Inferior parietal cortex (tissue), 1 donor: Measurements from ENCODE around the gene CHCHD6.

Experiments
- DNase-seq: peaks from one replicate; pipeline ENCODE4 v3.0.0-alpha.2; 2016; ENCODE audit errors: extremely low spot score

Gene CHCHD6, protein sequence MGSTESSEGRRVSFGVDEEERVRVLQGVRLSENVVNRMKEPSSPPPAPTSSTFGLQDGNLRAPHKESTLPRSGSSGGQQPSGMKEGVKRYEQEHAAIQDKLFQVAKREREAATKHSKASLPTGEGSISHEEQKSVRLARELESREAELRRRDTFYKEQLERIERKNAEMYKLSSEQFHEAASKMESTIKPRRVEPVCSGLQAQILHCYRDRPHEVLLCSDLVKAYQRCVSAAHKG

DNA sequence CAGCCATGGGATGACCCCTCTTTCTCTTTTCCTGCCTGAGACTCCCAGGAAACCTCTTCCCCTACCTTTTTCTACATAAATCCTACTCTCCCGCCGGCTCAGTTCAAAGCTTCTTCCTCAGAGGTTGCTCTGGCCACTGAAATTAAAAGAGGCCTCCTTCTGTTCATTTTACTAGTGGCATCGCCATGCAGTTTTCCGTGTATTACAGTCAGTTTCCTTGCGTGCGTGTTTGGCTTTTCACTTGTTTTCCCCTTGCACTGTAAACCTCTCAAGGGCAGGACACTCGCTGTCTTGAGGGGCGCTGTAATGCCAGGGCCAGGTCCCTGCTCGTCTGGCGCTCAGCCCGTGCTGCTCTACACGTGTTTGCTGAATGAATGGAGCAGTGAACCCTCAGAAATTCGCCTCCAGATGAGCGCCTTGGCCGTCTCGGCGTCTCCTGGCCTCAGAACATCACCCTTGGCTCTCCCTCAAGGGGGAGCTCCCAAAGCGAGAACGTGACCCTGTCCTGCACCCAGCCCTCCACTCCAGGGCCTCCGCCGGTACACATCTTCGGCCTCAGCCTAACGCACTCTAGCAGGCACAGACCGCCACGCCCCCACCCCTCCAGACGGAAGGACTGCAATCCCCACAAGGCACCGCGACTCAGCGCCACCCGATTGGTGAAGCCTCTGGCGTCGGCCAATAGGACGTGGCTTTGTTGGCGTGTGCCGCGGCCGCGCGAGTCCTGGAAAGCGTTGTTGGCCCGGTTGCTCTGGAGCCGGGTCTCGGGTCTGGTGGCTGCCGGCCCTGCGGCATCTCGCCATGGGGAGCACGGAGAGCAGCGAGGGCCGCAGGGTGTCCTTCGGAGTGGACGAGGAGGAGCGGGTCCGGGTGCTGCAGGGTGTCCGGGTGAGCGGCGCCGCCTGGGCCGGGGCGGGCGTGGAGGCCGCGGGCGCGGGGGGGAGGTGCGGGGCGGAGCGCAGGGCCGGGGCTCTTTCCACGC lies at the start of gene CHCHD6:
Gene CHCHD6, plus strand, starts transcription at position 729 of the 982 bp plus-strand sequence. Its CDS starts 73 bp downstream, at position 802.
- peak; percentile 92 for DNase-seq

DNA sequence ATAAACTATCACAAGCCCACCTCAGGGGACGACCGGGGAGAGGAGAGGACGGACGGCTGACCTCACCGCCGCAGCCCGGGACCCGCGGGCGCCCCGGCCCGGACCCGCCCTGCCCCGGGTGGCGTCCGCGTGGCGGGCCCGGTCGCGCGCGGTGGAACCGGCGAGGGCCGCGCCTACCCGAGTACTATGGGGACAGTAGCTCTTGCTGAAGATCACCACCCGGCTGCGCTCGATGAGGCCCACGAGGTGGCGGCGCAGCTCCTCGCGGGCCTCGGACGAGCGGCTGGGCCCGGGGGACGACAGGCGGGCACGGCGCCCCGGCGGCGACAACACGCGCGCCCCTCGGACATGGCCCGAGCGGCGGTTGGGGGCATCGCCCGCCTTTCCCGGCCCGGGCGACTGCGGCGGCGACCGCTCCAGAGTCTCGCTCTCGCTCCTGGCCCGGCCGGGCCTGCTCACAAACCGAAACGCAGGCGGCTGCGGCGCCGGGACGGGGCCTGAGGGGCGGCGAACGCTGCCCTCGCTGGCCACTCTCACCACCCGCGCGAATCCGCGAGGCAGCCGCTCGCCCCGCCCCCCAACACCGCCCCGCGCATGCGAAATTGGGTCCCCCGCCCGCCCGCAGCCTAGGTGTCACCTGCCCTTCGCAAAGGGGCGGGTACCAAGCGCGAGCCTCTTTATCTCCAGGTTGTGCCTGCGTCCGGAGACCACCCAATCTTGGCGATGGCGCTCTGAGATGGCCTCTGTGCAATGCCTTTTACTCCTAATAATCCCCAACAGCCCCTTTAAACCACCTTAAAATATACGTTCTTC lies 49.3 kb upstream of the CHCHD6 start, which contains the start of gene TXNRD3:
Gene TXNRD3, minus strand, starts transcription at position 554 of the 813 bp plus-strand sequence.
- DNase-seq: peak; percentile 51

DNA sequence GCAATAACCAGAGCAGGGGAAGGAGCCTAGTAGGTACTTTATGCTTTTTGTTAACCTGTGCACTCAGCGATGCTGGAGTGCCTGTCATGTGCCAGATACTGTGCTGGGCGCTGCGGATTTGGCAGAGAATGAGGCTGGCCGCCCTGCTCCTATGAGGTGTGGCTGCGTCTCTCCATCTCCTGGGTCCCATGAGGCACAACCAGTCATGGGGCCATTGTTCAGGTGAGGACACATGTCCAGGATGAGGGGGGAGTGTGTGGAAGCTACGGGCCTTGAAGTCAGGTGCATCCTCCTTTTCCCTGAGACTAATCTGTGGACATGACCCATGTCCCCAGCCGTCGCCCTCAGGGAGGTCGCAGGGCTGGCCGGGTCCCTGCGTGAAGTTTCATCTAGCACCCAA lies 48.2 kb upstream of the CHCHD6 start:
- no peak for DNase-seq

DNA sequence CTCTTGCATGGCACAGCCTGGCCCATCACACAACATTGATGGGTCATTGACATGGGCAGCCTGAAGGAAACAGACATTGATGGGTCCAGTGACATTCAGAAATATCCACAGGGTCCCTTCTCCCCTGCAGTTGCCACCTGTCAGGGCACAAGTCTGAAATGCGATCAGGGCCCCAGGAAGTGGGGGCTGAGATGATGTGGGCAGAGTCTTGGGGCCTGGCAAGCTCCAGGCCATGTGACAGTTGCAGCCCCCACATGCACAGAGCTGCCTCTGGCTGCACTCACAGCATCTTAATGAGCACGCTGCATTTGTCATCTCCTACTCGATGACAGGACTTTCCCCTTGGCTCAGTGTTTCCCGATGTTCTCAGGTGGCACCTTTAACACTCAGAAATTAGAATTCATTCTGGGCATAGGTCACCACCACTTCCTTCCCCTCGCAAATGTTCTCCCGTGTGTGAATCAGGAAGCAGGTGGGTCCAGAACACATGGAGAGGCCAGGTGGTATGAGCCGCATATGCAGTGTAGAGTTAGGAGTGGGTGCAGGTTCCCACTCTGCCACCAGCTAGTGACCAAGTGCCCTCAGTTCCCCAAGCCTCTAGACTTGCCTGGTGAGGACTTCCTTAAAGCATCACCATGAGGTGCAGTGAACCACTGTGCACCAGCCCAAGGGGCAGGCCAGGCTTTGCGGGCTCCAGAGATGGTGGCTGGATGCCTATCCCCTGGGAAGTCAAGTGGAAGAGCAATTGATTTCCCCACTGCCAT lies 47.5 kb upstream of the CHCHD6 start:
- DNase-seq: no peak

DNA sequence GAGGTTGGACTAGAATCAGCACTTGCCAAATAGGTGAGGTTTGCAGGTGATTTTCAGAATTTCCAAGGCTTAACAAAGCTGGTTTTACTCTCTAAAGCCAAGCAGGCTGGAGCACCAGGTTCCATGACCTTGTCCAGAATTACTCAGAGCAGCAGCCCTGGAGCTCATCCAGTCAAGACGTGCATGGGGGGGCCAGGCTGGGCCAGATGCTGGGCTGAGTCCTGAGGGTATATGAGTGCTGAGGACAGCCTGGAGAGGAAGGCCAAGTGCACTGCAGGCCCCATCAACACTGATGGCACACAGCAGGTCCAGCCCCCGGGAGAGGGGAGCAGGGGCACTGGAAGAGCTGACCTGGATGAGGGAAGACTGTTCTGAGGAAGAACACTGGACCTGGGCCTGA lies 46.1 kb upstream of the CHCHD6 start:
- no peak for DNase-seq

DNA sequence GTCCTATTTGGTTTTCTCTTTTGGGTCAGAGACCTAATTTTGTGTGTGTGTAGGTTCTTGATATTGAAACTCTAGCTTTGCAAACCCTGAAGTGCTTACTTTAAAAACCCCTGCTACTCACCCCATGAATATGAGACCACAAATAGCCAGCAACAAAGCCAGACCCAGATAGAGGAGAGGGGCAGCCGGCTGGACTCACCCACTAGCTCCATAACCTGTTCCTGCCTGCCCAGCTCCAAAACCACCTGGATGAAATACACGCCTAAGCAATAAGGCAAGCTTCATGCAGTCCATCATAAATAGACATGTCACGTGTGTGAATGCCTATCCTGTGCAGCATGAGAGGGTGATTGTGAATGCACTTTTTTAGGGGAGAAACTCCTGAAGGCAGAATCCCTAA lies 45.5 kb upstream of the CHCHD6 start:
- DNase-seq: no peak

DNA sequence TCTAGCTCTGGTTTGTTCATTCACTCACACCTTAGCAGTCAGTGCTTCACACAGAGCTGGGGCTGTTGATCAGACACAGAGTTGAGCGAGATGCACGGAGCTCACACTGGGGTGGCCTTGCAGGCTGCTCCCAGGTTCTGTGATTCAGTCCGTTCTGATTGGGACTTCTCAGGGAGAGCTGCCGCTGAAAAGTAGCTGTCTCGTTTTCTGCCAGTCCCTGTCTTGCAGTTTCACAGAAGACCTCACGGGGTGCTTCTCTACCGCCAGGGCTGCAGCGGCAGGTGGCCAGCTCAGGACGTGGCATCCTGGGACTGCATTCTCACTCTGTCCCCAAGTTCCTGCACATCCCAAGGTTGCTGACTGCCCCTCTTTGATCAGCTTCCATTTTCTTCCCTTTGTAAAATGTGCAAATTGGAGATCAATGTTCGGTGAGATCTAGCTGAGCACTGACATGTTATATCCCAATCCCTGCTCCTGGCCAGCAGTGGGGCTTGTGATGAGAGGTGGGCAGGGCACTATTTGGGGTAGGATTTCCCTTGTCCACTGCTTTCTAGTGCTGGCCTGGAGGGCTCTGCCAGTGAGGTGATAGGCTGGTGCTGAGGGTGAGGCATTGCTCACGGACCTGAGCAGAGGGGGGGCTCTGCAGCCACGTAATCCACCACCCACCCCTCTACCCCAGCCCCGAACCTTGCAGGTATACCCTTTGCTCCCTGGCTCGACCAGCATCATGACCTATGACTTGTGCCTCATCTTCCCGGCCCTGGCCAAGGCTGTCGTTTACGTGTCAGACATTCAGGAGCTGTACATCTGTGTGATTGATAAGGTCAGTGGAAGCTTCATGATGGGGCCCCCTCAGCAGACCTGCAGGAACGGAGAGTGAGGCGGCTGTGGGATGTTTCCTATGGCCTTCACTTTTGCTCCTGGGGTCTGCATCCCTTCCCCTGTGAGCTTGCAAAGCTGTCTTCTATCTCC lies 43.8 kb upstream of the CHCHD6 start:
- DNase-seq: no peak

DNA sequence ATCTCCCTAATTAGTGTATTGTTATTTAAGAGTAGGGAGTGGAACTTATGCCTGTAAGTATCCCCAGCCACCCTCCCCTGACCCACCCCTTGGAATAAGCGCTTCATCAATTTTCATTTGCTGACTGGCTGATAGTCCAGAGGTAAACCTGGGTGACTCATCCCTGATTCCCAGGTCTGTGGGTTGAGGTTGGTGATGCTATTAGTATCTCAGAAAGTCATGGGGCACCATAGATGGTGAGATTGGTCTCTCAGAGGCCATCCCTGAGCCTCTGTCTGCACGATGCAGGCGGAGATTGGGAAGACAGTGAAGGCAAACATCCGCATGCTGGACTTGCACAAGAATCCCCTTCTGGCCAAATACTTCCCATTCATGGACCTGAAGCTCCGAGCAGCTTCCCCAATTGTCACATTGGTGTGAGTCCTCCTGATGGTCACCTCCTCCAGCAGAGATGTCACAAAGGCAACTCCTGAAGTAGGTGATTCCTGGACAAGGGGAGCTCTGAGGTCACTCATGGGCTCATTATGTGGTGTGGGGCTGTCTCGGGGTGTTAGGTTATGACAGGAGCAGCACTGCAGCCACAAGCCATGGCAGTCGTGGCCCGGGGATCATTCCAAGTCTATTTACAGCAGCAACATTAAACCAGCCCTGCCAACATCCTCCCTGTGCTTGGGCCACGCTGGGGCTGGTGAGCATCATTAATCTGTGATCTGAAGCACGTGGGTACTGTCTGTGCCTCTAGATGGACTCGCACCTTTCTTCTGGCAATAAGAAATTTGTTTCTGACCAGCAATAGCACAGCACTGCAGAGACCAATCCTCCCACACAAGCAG lies 42.3 kb upstream of the CHCHD6 start:
- no peak for DNase-seq

DNA sequence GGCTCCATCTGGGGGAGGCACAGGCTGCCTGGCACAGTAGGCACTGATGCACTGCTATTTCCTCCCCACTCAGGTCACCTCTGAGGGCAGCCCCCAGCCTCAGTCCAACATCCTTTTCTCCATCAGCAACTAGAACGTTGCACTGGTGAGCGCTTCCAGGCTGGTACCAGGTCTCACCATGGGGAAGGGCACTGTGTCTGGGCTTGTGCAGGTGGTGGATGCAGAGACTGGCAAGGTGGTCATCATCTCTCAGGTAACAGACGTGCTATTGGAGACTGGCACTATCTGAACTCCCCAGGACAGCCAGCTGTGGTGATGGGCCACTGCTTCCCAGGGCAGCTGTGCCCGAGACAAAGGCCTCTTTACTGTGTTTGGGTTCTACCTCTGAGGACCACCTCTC lies 40.8 kb upstream of the CHCHD6 start:
- no peak for DNase-seq

DNA sequence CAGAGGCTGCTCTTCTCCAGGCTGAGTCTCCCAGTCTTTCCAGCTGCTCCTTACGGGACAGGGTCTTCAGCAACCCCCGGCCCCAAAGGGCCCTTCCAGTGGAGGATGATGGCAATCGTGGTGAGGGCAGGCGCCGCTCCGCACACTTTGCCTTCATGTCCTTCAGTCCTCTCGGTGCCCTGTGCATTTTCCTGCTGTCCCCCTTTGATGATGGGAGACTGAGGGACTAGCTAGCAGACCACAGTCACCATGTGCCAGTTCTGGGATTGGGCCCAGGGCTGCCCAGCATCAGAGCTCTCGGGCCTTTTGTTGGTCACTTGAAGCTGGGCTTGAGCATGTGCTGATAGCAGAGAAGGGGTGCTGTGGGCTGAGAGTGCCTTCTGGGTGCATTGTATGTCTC lies 40.3 kb upstream of the CHCHD6 start:
- DNase-seq: no peak

DNA sequence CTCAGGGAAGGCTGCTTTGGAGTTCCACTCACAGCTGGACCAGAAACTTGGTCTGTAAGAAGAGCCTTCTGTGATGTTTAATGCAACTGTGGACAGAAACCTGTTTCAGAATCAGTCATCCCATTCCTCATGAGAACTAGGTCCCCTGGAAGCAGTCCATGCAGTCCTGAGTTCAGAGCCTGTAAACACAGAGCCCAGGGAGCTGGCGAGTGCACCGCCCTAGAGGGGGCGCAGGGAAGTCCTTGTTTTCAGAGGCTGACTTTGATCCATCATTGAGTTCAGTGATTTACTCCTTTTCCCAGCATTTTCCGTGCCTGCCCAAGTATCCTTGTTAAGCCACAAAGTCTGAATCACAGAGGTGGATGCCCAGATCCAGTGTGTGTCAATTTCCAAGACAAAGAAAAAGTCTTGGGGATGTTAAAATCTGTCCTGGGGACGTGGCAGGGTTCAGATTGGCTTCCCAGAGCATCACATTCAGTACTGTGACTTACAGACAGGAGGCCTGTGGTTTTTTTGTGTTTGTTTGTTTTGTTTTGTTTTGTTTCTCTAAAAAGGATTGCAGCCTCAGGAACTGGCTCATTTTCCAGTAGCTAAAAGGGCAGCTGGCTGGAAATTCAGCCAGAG lies 39.3 kb upstream of the CHCHD6 start:
- DNase-seq: no peak

DNA sequence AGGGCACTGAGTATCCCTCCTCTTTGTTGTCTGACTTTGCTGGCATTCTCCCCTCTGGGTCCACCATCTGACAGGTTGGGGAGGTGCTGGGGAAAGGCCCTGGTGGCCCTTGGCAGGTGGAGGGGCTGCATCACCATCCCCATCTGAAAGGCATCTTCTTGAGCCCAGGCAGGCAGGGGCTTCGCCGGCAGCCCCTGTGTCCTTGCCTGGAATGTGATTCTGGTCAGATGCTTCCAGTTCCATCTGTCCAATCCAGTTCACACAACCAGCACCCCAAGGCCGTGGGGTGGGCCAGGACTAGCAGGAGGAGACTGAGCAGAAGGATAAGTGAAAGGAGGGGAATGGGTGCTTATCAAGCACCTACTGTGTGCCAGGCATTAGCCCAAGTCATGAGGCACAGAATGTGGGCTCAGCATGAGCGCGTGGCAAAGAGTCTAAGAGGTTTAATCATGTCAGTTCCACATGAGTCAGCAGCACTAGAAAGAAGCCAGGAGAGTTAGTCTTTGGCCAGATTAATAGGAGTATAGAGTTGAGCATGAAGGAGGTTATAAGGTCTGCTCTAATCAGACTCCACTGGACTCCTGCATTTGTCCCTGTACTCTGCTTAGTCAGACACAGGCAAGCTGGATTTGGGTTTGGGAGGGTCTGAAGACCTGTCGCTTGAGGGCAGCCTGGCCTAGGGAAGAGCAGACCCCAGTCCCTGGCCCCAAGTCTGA lies 38.7 kb upstream of the CHCHD6 start:
- DNase-seq: no peak

DNA sequence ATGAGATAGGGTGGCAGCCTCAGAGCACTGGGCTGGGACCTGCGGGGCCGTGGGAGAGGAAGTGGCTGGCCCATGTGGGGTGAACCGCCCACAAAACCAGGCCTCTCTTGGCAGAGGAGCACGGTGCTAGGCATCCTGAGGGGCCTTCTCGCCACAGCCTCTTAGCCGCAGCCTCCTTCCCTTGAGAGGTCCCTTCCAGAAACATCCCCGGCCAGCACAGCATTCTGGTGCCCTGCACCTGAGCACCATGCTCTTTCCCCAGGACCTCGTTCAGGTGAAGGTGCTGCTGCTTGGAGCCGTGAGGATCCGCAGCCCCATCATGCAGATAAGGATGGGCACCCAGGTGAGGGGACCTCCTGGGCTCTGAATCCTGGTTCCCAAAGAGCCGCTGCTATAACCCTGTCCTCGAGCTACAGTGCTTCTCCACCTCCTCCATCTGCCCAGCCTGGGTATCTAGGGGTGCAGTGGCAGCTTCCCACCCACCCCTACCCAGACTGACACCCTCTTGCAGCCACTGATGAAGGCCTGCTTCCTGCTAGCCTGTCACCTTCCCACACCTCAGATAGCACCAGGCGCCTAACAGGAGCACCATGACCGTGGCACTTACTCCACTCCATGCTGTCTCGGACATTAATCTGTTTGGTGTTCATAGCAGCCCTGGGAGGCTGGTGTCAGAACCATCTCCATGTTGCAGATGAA lies 37.9 kb upstream of the CHCHD6 start:
- DNase-seq: no peak

DNA sequence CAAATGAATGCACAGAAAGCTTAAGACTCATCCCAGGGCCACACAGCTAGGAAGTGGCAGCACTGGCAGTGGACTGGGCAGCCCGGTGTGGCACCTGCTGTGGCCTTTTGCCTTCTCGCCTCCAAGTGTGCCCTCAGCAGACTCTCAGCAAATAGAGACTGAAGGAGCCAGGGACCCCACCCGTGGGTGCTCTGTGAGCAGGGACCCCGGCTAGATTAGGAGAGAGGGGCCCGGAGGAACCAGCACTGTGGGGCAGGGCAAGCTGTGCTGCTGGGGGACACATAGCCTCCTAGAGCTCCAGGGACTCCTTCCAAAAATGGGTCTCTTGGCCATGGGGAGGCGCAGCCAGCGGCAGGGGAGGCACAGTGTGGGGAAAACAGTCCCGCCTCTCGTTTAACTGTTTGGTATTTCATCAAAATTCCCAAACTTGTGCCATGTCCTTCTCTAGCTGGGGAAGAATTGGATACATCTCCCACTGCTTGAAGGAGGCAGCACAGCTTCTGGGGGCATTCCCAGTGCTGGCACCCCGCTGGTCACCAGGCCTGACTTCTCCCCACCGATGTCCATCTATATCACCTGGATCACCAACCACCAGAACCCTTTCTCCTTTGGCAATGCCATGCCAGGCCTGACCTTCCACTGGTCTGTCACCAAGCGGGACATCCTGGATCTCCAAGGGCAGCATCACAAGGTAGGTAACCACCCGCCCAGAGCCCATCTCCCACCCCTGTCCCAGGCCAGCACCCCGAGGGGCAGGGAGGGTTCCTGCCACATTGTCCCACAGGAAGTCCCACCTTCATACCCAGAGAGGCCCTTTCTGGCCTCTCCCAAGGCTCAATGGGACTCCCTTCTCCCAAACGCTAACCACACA lies 37.1 kb upstream of the CHCHD6 start:
- no peak for DNase-seq

DNA sequence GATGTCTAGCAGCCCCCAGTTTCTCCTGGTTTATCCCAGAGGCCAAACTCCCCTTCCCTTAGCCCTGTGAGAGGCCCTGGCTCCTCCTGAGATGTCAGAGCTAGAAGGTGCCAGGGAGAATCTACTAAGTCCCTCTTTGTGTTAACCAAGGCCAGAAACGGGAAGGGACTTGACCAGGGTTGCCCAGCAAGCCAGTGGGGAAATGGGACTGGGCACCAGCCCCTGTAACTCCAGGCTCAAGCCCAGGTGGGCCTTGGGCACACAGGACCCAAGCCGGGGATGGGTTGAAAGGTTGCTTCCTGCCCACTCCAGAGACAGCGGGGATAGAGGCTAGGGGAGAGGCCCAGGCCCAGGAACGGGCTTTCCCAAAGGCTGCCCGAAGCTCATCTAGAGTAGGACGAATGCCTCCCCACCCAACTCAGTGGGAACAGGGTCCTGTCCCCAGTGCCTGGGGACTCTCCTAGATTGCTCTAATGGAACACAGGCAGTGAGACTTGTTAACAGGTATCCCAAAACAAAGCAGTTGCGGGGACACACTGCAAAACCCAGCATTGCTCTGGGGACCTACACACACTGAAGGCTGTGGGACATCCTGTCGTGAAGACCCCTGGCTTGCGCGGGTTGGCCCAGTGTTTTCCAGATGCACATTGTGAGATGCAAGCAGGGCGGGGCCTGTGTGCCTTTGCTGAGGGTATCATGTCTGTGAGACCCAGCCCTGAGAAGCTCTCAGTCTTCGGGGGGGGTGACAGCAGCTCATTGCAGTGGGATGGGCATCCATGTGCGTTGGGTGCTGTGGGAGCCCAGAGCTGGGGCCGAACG lies 36.2 kb upstream of the CHCHD6 start:
- no peak for DNase-seq
